Measurements from ENCODE around the gene DOLPP1. TPM values are rescaled to one million over a fixed set of nuclear protein-coding genes. Genes with fewer than 3 reads are reported as not detected.
"Not testable (repeated sequence)": the region's sequence is repeated elsewhere in the genome, so short reads cannot be mapped to it uniquely, and the experiment has no call there.

DOLPP1 gene
- total RNA-seq, 1 experiment from 2014 or later: 12.4 TPM

DNA sequence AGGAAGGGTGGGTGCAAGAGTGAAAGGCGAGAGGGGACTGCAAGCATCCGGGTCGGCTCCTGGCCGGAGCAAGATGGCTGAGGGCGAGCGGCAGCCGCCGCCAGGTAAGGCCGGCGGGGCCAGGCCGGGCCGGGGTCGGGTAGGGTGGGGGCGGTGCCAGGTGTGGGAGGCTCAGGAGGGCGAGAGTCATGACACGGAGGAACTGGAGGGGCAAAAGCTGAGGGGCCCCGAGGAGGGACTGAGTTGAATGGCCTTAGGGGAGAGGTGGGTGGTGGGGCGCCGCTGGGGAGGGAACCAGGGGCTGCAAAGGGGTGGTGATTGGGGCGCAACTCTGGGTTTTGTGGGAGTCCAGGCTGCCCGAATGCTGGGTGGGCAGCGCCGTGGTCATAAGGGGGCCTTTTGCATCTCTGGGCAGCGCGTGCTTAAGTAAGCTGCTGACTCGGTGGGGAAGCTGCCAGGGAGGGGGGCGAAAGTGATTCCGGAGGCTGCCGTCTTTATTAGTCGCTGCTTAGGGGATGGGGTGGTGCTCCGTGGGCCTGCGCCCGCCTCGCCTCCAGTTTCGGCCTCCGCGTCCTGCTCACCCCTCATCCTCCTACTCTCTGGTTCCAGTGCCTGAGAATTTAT lies 30.7 kb downstream of the DOLPP1 start:
- DNase-seq (ENCODE audit: low read depth): peak; percentile 38

DNA sequence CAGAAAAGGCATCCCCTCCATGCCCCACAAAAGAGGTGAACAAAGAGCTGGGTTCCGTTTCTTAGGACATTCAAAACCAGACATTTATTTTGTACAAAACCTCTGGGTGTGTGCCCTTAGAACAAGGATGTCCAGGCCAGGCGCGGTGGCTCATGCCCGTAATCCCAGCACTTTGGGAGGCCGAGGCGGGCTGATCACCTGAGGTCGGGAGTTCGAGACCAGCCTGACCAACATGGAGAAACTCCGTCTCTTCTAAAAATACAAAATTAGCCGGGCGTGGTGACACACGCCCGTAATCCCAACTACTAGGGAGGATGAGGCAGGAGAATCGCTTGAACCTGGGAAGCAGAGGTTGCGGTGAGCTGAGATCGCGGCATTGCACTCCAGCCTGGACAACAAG lies 31.6 kb downstream of the DOLPP1 start:
- DNase-seq (ENCODE audit: low read depth): not testable (repeated sequence)

DNA sequence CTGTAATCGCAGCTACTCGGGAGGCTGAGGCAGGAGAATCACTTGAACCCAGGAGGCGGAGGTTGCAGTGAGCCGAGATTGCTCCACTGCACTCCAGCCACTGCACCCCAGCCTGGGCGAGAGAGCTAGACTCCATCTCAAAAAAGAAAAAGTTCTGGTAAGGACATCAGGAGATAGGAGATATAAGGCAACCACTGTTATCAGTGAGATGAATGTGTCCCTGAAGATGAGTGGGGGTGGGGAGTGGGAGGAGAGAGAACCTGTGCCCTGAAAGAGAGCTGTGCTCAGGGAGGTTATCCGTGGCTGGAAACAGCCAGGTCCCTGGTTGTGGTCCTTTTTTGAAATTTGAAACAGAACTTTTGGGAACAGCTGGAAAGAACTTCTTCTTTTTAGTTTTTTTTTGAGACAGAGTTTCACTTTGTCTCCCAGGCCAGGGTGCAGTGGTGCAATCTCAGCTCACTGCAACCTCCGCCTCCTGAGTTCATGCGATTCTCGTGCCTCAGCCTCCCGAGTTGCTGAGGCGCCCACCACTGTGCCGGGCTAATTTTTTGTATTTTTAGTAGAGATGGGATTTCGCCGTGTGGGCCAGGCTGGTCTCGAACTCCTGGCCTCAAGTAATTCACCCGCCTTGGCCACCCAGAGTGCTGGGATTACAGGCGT lies 32.9 kb downstream of the DOLPP1 start:
- no peak for DNase-seq (ENCODE audit: low read depth)

DNA sequence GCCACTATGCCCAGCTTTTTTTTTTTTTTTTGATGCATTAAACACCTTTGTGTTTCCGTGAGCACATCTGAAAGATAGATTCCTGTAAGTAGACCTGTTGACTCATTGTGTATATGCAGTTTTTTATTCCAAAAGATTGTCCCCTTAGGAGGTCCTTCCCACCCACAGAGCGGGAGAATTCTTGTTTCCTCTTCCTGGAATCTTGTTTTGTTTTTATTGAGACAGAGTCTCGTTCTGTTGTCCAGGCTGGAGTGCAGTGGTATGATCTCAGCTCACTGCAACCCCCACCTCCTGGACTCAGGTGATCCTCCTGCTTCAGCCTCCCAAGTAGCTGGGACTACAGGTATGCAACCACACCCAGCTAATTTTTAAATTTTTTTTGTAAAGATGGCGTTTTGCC lies 37.9 kb downstream of the DOLPP1 start:
- no peak for DNase-seq (ENCODE audit: low read depth)

DNA sequence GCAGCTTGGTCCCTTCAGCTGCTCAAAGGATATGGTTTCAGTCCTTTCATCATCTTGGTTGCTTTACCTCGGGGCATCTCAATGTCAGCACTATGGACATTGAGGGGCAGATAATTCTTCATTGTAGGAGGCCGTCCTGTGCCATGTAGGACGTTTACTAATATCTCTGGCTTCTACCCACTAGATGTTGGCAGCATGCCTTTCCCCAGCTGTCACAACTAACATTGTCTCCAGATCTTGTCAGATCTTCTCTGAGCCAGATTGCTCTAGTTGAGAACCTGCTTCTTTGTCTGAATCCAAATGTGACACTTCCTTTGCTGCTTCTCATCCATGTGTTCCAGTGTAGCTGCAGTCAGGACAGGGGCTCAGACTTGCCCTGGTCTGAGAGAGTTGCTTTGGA lies 40.6 kb downstream of the DOLPP1 start:
- peak; percentile 86 for DNase-seq (ENCODE audit: low read depth)

DNA sequence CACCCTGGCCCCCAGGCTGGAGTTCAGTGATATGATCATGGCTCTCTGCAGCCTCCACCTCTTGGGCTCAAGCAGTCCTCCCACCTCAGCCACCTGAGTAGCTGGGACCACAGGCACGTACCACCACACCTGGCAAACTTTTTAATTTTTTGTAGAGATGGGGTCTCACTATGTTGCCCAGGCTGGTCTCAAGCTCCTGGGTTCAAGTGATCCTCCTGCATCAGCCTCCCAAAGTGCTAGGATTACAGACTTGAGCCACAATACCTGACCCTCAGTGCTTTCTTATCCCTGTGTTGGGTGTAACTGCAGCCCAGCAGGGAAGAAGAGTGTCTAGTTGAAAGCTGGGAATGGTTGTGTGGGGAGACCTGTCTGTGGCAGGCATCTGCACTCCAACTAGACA lies 41.2 kb downstream of the DOLPP1 start:
- DNase-seq (ENCODE audit: low read depth): no peak

DNA sequence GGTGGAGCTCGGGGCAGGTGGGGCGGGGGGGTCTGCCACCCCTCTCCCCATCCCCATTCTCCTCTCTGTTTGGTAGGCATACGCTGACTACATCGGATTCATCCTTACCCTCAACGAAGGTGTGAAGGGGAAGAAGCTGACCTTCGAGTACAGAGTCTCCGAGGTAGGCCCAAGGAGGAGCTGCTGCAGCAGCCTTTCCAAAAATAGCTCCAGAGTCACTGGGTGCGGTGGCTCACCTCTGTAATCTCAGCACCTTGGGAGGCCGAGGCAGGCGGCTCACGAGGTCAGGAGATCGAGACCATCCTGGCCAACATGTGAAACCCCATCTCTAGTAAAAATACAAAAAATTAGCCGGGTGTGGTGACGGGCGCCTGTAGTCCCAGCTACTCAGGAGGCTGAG lies 42.1 kb downstream of the DOLPP1 start:
- DNase-seq (ENCODE audit: low read depth): not testable (repeated sequence)

DNA sequence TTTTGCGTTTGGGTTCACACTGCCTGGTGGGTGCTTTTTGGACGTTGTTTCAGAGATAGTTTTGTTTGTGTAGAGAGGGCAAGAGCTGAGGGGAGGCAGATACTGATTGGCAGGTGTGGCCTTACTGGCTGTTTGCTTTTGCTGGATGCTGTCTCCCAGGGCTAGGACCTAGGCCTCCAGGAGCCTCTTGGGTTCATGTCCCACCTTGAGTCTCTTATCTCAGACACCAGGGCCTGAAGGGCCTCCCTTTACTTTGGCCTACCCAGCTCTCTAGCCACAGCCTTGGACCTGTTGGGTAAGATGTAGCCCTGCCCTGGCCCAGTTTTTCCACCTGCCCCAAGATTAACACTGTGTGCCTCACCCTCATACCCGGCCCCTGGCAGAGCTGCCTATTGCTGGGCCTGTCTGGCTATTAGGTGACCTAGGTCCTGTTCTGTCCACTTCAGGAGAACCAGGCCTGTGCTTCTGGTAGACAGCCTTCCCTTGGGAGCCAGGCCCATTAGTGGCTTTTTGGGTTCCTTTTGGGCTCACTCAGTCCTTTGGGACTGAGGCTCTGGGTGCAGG lies 43.7 kb downstream of the DOLPP1 start:
- no peak for DNase-seq (ENCODE audit: low read depth)

DNA sequence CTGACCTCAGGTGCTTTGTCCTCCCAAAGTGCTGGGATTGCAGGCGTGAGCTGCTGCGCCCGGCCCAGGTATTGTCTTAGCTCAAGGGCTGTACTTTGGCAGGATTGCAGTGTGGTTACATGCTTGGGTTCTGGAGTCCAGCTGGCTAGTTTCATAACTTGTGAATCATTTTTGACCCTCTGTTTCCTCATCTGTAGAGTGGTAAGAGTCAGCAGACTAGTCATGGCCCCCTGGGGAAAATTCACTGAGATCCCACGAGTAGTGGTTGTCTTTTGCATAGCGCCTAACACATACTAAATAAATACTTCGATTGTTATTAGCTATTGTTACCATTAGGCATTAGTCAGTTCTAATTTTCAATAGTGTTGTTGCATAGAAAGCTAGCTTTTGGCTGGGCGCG lies 44.6 kb downstream of the DOLPP1 start:
- DNase-seq (ENCODE audit: low read depth): peak; percentile 85

DNA sequence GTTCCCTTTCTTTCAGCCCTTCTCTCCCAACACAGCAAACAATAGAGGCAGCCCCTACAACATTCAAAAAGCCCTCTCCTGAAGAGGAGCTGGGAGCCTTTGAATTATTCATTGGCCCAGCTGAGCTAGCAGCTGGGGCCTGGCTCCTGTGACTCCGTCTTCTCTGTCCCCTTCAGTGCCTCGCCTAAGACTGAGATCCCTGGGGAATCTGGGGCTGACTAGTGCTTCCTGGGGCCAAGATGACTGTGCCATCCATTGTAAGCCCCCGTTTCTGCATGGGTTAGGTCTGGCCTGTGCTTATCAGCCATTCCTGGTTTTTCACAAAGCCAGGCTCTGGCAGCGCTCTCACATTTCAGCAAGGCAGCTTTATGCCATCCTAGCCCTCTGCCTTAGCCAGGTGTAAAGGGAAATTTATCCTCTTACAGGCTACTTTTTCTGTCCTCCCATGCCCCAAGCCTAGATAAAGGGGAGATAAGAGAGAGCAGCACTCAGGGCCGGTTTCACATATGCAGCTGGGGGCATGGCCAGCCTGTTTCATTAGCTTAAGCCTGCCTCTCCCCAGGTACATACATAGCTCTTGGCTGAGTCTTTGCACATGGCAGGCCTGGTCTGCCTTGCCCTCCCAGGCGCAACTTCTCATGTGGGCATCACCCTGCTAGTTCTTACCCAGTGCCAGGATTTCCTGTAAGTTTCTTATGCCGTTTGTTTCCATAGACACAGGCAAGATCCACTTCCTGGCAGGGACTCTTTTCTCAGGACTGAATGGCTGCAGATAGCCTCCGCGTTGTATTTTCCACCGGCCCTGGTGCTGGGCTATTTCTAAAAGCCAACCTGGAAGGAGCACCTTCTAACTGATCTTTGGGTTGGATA lies 46.1 kb downstream of the DOLPP1 start:
- no peak for DNase-seq (ENCODE audit: low read depth)

DNA sequence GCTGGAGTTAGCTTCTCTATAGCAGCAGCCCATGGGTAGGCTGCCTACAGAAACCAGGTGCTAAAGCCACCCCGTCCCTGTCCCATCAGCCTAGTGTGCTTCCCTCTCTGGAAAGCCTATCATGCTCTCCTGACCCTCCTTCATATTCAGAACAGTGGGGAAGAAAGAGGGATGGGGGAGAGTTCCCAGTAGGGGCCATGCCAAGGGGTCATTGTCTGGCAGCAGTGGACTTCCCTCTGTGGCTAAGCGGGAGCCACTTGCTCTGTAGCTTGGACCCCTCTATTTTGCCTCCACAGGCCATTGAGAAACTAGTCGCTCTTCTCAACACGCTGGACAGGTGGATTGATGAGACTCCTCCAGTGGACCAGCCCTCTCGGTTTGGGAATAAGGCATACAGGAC lies 47.8 kb downstream of the DOLPP1 start:
- no peak for DNase-seq (ENCODE audit: low read depth)

DNA sequence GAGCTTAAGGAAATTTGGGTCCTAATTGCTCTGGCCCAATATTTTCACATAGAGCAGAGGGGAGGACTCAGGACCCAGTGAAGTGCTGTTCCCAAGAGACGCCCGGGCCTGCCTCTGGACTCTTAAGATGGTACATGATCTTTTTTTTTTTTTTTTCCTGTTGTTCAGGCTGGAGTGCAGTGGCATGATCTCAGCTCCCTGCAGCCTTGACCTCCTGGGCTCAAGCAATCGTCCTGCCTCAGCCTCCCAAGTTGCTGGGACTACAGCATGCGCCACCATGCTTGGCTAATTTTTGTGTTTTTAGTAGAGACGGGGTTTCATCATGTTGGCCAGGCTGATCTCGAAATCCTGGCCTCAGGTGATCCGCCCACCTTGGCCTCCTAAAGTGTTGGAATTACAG lies 49.4 kb downstream of the DOLPP1 start:
- not testable (repeated sequence) for DNase-seq (ENCODE audit: low read depth)

DNA sequence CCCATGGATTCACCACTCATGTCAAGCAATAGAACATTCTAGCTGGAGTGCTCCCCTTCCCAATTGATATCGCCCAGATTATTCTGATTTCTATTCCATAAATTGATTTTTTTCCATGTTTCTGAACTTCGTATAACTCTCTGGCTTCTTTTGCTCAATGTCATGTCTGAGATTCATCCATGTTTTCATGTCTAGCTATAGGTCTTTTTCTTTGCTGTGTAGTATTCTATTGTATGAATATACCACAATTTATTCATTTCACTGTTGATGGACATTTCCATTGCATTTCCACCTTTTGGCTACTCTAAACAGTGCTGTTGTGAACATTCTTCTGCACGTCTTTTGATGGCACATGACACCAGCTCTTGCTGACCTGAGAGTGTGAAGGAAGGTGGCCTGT lies 49.9 kb downstream of the DOLPP1 start:
- DNase-seq (ENCODE audit: low read depth): no peak

DNA sequence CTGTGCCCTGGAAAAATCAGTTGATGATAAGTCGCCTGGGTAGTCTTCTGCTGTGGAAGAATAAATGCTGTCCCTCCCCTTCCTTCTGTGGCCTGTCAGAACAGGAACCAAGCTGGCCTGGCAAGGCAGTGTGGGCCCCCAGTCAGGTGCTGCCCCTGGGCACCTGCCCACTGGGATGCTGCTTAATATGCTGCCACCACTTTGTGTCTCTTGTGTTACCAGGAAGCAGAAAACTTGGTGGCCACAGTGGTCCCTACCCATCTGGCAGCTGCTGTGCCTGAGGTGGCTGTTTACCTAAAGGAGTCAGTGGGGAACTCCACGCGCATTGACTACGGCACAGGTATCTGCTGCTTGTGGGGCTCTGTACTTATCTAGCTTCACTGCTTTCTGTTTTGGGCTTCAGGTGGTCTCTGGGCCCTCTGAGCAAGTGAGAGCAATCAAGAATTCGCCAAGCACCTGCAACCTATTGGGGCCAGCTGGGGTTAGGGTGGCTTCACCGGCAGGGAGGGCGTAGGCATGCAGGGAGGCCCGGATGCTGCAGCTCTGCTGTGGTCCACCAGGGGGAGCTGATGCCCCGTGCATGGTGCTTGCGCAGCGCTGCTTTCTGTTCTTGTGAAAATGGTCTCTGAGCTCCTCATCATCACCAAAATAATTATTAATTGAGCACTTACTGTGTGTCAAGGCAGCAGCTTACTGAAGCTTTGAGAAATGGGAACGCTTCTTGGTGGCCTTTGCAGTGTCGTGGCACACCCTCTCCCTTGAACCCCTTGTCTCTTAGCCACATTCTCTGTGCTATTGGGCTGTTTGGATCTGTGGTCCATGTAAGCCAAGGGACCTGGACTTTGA lies 50.6 kb downstream of the DOLPP1 start:
- DNase-seq (ENCODE audit: low read depth): peak; percentile 50

DNA sequence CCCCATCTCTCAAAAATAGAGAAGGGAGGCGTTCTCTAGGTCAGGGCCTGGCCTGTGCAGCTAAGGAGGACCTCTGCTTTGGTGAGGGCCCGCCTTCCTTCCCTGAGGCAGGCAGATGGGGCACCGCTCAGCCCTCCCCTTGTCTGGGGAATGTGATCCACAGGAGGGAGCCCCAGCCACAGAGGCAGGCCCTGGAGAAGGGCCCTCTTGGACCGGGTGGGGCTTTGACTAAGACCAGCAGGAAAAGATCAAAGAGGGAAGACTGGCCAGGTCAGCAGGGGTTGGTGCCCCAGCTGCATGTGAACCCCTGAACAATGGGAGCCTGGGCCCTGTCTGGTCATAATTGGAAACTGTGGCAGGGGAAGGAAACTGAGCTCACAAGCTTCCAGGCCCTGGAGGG lies 52.2 kb downstream of the DOLPP1 start:
- no peak for DNase-seq (ENCODE audit: low read depth)

DNA sequence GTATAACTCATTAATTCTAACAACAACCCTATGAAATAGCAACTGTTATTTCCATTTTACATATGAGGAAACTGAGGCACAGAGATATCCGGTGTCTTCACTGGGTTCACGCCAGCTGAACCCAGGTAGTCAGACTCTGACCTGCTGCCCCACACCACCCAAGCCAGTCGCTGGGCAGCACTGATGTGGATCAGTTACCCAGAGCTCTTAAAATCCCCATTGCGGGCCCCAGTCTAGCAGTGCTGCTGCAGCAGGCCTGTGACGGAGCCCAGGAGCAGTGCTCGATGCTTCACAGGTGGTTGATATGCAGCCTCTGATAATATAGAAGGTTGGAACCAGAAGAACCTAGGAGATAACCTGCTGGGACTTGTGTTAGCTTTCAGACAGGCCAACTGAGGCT lies 54.6 kb downstream of the DOLPP1 start:
- DNase-seq (ENCODE audit: low read depth): no peak

DNA sequence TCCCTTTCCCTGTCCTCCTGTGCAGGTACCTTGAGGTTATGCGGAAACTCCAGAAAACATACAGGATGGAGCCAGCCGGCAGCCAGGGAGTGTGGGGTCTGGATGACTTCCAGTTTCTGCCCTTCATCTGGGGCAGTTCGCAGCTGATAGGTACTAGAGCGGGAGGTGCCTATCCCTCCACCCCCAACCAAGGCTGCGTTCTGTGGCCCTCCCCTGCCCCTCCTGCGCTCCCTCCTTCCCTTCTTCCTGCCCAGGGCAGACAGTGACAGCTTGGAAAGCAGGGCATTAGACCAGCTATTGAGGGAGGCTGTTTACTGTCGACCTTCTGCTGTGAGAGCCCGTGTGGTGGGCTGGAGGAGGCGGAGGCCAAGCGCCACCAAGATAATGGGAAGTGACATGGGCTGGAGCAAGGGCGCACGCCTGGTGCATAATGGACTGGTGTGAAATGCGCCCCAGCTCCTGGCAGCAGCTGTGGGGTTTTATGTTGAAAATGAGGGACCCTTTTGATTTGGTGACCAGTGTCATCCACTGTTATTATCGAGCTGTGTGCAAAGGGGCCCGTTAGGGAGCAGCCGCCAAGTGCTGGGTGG lies 55.6 kb downstream of the DOLPP1 start:
- no peak for DNase-seq (ENCODE audit: low read depth)

DNA sequence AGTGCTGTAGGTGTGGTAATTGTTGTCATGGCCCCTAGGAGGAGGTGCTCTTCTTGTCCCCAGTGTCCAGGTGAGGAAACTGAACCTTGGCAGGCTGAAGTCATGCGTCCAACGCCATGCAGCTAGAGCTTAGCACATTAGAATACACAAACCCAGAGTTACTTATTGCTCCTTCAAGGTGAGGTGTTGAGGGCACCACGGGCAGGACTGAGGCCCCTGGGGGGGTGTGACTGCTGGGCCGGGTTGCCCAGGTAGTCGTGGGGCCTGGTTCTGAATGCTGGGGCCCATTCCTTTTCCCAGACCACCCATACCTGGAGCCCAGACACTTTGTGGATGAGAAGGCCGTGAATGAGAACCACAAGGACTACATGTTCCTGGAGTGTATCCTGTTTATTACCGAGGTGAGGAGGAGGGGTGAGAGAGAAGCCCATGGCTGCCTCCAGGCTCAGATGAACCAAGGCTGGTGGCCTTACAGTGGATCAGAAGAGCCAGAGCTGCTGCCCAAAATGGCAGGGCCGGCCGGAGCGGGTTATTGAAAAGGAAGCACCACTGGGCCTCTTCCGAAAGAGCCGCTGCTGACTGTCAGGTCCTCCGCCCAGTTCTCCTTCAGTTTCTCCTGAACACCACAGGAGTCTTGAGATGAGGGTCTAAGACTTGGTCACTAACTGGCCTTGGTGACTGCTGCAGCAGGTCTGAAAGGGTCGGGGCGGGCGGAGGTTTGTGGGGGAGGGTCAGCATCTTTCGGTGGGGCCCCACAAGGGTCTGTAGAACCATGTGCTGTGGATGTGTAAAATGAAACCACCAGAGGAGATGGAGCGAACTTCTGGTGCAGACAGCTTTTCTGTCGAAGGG lies 56.6 kb downstream of the DOLPP1 start:
- DNase-seq (ENCODE audit: low read depth): no peak

DNA sequence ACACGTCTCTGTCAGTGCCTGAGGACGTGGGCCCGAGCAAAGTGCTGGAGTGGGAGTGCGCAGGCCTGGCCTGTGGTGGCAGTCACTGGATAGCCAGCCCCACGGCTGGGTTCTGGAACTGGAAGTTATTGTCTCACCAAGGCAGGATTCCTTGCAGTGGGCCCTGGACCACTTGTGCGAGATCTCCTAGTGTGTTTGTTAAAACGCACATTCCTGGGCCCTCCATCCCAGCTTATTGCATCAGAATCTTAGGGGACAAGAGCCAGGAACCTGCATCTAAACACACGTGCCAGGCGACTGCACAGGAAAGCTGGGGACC lies 57.2 kb downstream of the DOLPP1 start:
- no peak for DNase-seq (ENCODE audit: low read depth)

DNA sequence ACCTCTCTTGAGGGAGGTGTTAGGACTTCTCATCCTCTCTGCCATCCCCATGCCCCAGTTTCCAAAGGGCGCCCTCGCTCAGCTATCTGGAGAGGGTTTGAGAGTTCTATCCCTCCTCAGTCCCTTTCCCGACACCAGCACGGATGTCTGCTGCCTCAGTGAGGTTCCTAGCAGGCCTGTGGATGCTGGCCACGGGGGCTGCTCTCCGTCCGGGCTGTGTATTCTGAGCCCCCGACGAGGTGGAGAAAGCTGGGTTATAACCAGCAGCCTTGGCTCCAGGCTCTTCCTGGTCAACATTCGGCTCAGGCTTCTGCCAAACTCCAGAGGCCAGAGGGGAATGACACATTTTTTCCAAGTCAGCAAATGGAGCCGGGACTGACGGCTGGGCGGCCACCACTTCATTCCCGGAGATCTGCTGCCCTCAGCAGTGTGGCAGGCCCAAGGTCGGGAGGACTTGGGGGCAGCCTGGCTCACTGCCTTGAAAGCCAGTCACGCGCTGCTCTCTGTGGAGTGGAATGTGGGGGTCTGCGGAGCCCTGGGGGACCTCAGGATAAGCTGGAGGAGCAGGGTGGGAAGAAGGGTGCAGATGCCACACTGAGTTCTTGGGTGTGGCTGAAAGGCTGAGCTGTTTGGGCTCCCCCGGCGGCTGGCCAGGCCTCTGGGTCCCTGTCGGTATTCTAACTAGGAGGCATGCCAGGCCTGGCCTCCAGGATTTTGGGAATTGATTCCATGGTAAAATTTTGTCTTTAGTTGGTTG lies 57.7 kb downstream of the DOLPP1 start:
- DNase-seq (ENCODE audit: low read depth): peak; percentile 81
